ENCODE measurements around the gene GHR. TPM values are rescaled to one million over a fixed set of nuclear protein-coding genes. Genes with fewer than 3 reads are reported as not detected.
"Not testable (repeated sequence)": the region's sequence is repeated elsewhere in the genome, so short reads cannot be mapped to it uniquely, and the experiment has no call there.

The GHR gene
- total RNA-seq, 1 experiment from 2014 or later = 0.28 TPM

- Histone ChIP-seq H3K36me3 (replicated peaks; ENCODE audit: control insufficient read depth, insufficient read depth, low read length) (no peaks in the 10 kb centered on the region), H3K27me3 (ENCODE audit: control insufficient read depth, insufficient read depth, low read length) (no peaks in the 10 kb centered on the region)
- no peak for DNase-seq
Observed at GRCh38 chr5:42553461-42553860, 130.2 kb downstream of the GHR start.

GRCh38 chr5:42555010-42555409, 131.8 kb downstream of the GHR start:
- Histone ChIP-seq H3K27me3 (ENCODE audit: control insufficient read depth, insufficient read depth, low read length) (no peaks in the 10 kb centered on the region), H3K36me3 (replicated peaks; ENCODE audit: control insufficient read depth, insufficient read depth, low read length) (no peaks in the 10 kb centered on the region), H3K4me3 (ENCODE audit: insufficient read depth, low read depth, low read length) (no peak overlapping the region)
- no peak for DNase-seq

More at GRCh38 chr5:42553461-42553860, 130.2 kb downstream of the GHR start:
- H3K4me3 ChIP-seq (ENCODE audit: insufficient read depth, low read depth, low read length) = no peak overlapping the region

GRCh38 chr5:42555797-42556196, 132.6 kb downstream of the GHR start:
- Histone ChIP-seq H3K36me3 (replicated peaks; ENCODE audit: control insufficient read depth, insufficient read depth, low read length) (no peaks in the 10 kb centered on the region), H3K4me3 (ENCODE audit: insufficient read depth, low read depth, low read length) (no peak overlapping the region), H3K27me3 (ENCODE audit: control insufficient read depth, insufficient read depth, low read length) (no peaks in the 10 kb centered on the region)
- DNase-seq = no peak

GRCh38 chr5:42557689-42558088, 134.4 kb downstream of the GHR start:
- Histone ChIP-seq H3K27me3 (ENCODE audit: control insufficient read depth, insufficient read depth, low read length) (no peaks in the 10 kb centered on the region), H3K36me3 (replicated peaks; ENCODE audit: control insufficient read depth, insufficient read depth, low read length) (no peaks in the 10 kb centered on the region), H3K4me3 (ENCODE audit: insufficient read depth, low read depth, low read length) (no peak overlapping the region)
- no peak for DNase-seq

GRCh38 chr5:42561656-42562055, 138.4 kb downstream of the GHR start:
- H3K36me3 ChIP-seq (replicated peaks; ENCODE audit: control insufficient read depth, insufficient read depth, low read length) = no peaks in the 10 kb centered on the region
- H3K4me3 ChIP-seq (ENCODE audit: insufficient read depth, low read depth, low read length) = no peak overlapping the region
- H3K27me3 ChIP-seq (ENCODE audit: control insufficient read depth, insufficient read depth, low read length) = no peaks in the 10 kb centered on the region
- no peak for DNase-seq

- Histone ChIP-seq H3K36me3 (replicated peaks; ENCODE audit: control insufficient read depth, insufficient read depth, low read length) (no peaks in the 10 kb centered on the region), H3K27me3 (ENCODE audit: control insufficient read depth, insufficient read depth, low read length) (no peaks in the 10 kb centered on the region), H3K4me3 (ENCODE audit: insufficient read depth, low read depth, low read length) (no peak overlapping the region)
- DNase-seq = no peak
Observed at GRCh38 chr5:42564689-42565356, 141.6 kb downstream of the GHR start.

- H3K4me3 ChIP-seq (ENCODE audit: insufficient read depth, low read depth, low read length) = no peak overlapping the region
- DNase-seq = no peak
- no peaks in the 10 kb centered on the region for H3K36me3 ChIP-seq (replicated peaks; ENCODE audit: control insufficient read depth, insufficient read depth, low read length)
- H3K27me3 ChIP-seq (ENCODE audit: control insufficient read depth, insufficient read depth, low read length) = no peaks in the 10 kb centered on the region
Observed at GRCh38 chr5:42566652-42567295, 143.5 kb downstream of the GHR start.

GRCh38 chr5:42569325-42569724, 146.1 kb downstream of the GHR start:
- Histone ChIP-seq H3K4me3 (ENCODE audit: insufficient read depth, low read depth, low read length) (no peak overlapping the region), H3K36me3 (replicated peaks; ENCODE audit: control insufficient read depth, insufficient read depth, low read length) (no peaks in the 10 kb centered on the region), H3K27me3 (ENCODE audit: control insufficient read depth, insufficient read depth, low read length) (no peaks in the 10 kb centered on the region)
- no peak for DNase-seq

GRCh38 chr5:42569953-42570548, 146.8 kb downstream of the GHR start:
- DNase-seq = no peak
- H3K36me3 ChIP-seq (replicated peaks; ENCODE audit: control insufficient read depth, insufficient read depth, low read length) = no peaks in the 10 kb centered on the region
- no peaks in the 10 kb centered on the region for H3K27me3 ChIP-seq (ENCODE audit: control insufficient read depth, insufficient read depth, low read length)
- no peak overlapping the region for H3K4me3 ChIP-seq (ENCODE audit: insufficient read depth, low read depth, low read length)

- Histone ChIP-seq H3K27me3 (ENCODE audit: control insufficient read depth, insufficient read depth, low read length) (no peaks in the 10 kb centered on the region), H3K4me3 (ENCODE audit: insufficient read depth, low read depth, low read length) (no peak overlapping the region), H3K36me3 (replicated peaks; ENCODE audit: control insufficient read depth, insufficient read depth, low read length) (no peaks in the 10 kb centered on the region)
- no peak for DNase-seq
Observed at GRCh38 chr5:42570966-42571960, 148.0 kb downstream of the GHR start.

GRCh38 chr5:42572313-42572712, 149.1 kb downstream of the GHR start:
- Histone ChIP-seq H3K27me3 (ENCODE audit: control insufficient read depth, insufficient read depth, low read length) (no peaks in the 10 kb centered on the region), H3K36me3 (replicated peaks; ENCODE audit: control insufficient read depth, insufficient read depth, low read length) (no peaks in the 10 kb centered on the region), H3K4me3 (ENCODE audit: insufficient read depth, low read depth, low read length) (no peak overlapping the region)
- no peak for DNase-seq

- H3K4me3 ChIP-seq (ENCODE audit: insufficient read depth, low read depth, low read length) = no peak overlapping the region
- H3K27me3 ChIP-seq (ENCODE audit: control insufficient read depth, insufficient read depth, low read length) = no peaks in the 10 kb centered on the region
- no peaks in the 10 kb centered on the region for H3K36me3 ChIP-seq (replicated peaks; ENCODE audit: control insufficient read depth, insufficient read depth, low read length)
- DNase-seq = no peak
Observed at GRCh38 chr5:42573386-42573785, 150.1 kb downstream of the GHR start.

- H3K36me3 ChIP-seq (replicated peaks; ENCODE audit: control insufficient read depth, insufficient read depth, low read length); DNase-seq; H3K4me3 ChIP-seq (ENCODE audit: insufficient read depth, low read depth, low read length); H3K27me3 ChIP-seq (ENCODE audit: control insufficient read depth, insufficient read depth, low read length): not testable (repeated sequence)
Observed at GRCh38 chr5:42575914-42576313, 152.7 kb downstream of the GHR start.

GRCh38 chr5:42578901-42579300, 155.7 kb downstream of the GHR start:
- not testable (repeated sequence) for H3K36me3 ChIP-seq (replicated peaks; ENCODE audit: control insufficient read depth, insufficient read depth, low read length); H3K4me3 ChIP-seq (ENCODE audit: insufficient read depth, low read depth, low read length); DNase-seq; H3K27me3 ChIP-seq (ENCODE audit: control insufficient read depth, insufficient read depth, low read length)
